GM10847 (cell line): ENCODE results near the gene MUL1.

Experiments
- POLR2A ChIP-seq: IDR thresholded peaks from 2 replicates; pipeline ENCODE4 v1.6.1; 2011; ENCODE audit not compliant: insufficient read length; ENCODE audit errors: extremely low read depth

MUL1 gene

GRCh38 chr1:20493839-20494608 lies 13.9 kb downstream of the MUL1 start:
- no peak for TF ChIP-seq POLR2A

DNA sequence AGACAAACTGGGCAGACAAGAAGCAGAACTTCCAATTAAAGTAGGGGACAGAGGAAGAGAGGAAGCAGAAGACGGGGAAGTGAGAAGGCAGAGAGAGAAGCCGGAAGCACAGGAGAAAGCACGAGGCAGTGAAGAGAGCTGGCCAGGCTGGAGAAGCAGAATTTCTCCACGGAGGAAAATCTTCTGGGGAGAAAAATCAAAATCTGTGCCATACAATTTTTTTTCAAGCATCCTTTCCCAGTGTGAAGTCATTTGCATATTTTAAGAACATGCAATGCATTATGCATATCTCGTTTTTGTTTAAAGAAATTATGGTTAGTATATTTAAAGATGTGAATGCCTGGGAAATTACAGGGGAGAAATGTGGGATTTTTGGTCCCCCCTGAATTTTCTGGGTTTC lies 14.6 kb downstream of the MUL1 start:
- no peak for TF ChIP-seq POLR2A

GRCh38 chr1:20492751-20493150 lies 15.2 kb downstream of the MUL1 start:
- TF ChIP-seq POLR2A: no peak

- TF ChIP-seq POLR2A: no peak
Observed at GRCh38 chr1:20491866-20492265, 16.1 kb downstream of the MUL1 start.

DNA sequence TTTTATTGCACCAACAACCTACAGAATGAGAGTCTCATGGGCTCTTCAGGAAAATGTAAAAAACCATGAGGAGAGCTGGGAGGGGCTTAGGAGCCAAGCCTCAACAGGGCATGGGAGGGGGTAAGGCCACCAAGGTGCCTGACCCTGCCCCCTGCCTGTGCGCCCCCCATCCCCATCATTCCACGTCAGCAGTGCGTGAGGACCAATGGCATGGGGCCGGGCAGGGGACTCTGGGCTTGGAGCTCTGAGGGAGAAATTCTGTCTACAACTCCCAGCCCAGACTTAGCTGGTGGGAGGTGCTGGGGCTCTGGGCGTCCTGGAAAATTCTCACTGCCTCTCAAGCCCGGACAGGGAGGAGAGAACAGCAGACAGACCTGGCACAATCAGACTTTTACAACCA lies 16.8 kb downstream of the MUL1 start:
- TF ChIP-seq POLR2A: no peak

DNA sequence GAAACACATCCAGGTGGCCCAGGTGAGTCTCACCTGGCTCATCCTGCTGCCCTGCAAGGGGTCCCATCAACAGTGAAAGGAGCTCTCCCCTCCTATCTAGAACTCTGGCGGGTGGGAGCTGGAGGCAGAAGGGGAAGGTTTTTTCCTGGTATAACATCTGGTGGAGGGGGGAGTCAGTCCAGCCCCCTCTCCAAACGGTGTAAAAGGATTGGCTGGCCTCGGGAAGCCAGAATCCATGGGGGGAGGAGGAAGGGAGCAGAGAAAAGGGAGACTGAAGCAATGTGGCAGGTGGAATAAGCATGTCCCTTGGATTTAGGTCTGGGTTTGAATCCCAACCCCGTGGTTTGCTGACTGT lies 20.7 kb downstream of the MUL1 start:
- TF ChIP-seq POLR2A: no peak

- no peak for TF ChIP-seq POLR2A
Observed at GRCh38 chr1:20486457-20487235, 21.3 kb downstream of the MUL1 start.

GRCh38 chr1:20485527-20486456 lies 22.2 kb downstream of the MUL1 start, which contains the start of gene CAMK2N1:
Gene CAMK2N1 (minus strand): TSS chr1:20486210. CDS start chr1:20485379, 831 bp downstream.
- no peak for TF ChIP-seq POLR2A

GRCh38 chr1:20484519-20485462 lies 23.2 kb downstream of the MUL1 start:
- TF ChIP-seq POLR2A: no peak

- no peak for TF ChIP-seq POLR2A
Observed at GRCh38 chr1:20483833-20484518, 24.0 kb downstream of the MUL1 start.

GRCh38 chr1:20483098-20483832 lies 24.7 kb downstream of the MUL1 start:
- no peak for TF ChIP-seq POLR2A

- no peak for TF ChIP-seq POLR2A
Observed at GRCh38 chr1:20481643-20482498, 26.1 kb downstream of the MUL1 start.
